HG02678 (cell line): ENCODE results near the gene KCNB1.
"Not testable (repeated sequence)": the region's sequence is repeated elsewhere in the genome, so short reads cannot be mapped to it uniquely, and the experiment has no call there.

ENCODE experiments used
- ATAC-seq: cut with Tn5 transposase; IDR thresholded peaks from one replicate; pipeline ENCODE4 v1.9.1; 2021; ENCODE audit warnings: mild to moderate bottlenecking, moderate library complexity; ENCODE audit not compliant: unreplicated experiment

The KCNB1 gene

GRCh38 chr20:49412254-49412653 is 70.2 kb downstream of the KCNB1 start:
- no peak for ATAC-seq

- no peak for ATAC-seq
Observed at GRCh38 chr20:49411221-49411925, 71.1 kb downstream of the KCNB1 start.

GRCh38 chr20:49409975-49410621 is 72.4 kb downstream of the KCNB1 start:
- not testable (repeated sequence) for ATAC-seq

- ATAC-seq: no peak
Observed at GRCh38 chr20:49409302-49409974, 73.0 kb downstream of the KCNB1 start.

GRCh38 chr20:49408509-49409104 is 73.9 kb downstream of the KCNB1 start:
- ATAC-seq: no peak

- no peak for ATAC-seq
Observed at GRCh38 chr20:49406666-49407065, 75.8 kb downstream of the KCNB1 start.

- no peak for ATAC-seq
Observed at GRCh38 chr20:49405696-49406095, 76.8 kb downstream of the KCNB1 start.

- ATAC-seq: no peak
Observed at GRCh38 chr20:49405062-49405683, 77.3 kb downstream of the KCNB1 start.

GRCh38 chr20:49404461-49404860 is 78.0 kb downstream of the KCNB1 start:
- no peak for ATAC-seq

GRCh38 chr20:49403911-49404310 is 78.6 kb downstream of the KCNB1 start:
- ATAC-seq: no peak

- no peak for ATAC-seq
Observed at GRCh38 chr20:49403012-49403411, 79.5 kb downstream of the KCNB1 start.

- no peak for ATAC-seq
Observed at GRCh38 chr20:49400904-49401303, 81.6 kb downstream of the KCNB1 start.

GRCh38 chr20:49400410-49400809 is 82.1 kb downstream of the KCNB1 start:
- no peak for ATAC-seq

GRCh38 chr20:49399329-49399728 is 83.1 kb downstream of the KCNB1 start:
- no peak for ATAC-seq

- no peak for ATAC-seq
Observed at GRCh38 chr20:49398401-49399144, 83.9 kb downstream of the KCNB1 start.

- ATAC-seq: no peak
Observed at GRCh38 chr20:49397525-49397924, 84.9 kb downstream of the KCNB1 start.

GRCh38 chr20:49396230-49396629 is 86.2 kb downstream of the KCNB1 start:
- no peak for ATAC-seq

GRCh38 chr20:49395659-49396058 is 86.8 kb downstream of the KCNB1 start:
- no peak for ATAC-seq

GRCh38 chr20:49395183-49395582 is 87.3 kb downstream of the KCNB1 start:
- no peak for ATAC-seq

GRCh38 chr20:49394757-49395156 is 87.7 kb downstream of the KCNB1 start:
- no peak for ATAC-seq

- no peak for ATAC-seq
Observed at GRCh38 chr20:49394264-49394663, 88.2 kb downstream of the KCNB1 start.
